Large intestine (tissue), 3 donors: ENCODE results near the gene YTHDF1. TPM values are rescaled to one million over a fixed set of nuclear protein-coding genes. Genes with fewer than 3 reads are reported as not detected.

Source experiments
- DNase-seq, 2 donors: peaks; one replicate each; pipeline versions ENCODE4 v3.0.0 to v3.0.0-alpha.2; 2013
- H3K27ac ChIP-seq: one replicate; pipeline ENCODE4 v1.5.1; 2013; ENCODE audit warnings: low read length
- H3K27me3 ChIP-seq: 2 replicates; pipeline ENCODE4 v1.6.1; 2013; ENCODE audit warnings: low read length; ENCODE audit not compliant: control insufficient read depth, insufficient read depth
- H3K36me3 ChIP-seq: 2 replicates; pipeline ENCODE4 v1.6.1; 2013; ENCODE audit warnings: low read length; ENCODE audit not compliant: control insufficient read depth, insufficient read depth
- H3K4me1 ChIP-seq: one replicate; pipeline ENCODE4 v1.6.1; 2013; ENCODE audit warnings: low read length; ENCODE audit not compliant: control insufficient read depth, insufficient read depth
- H3K4me3 ChIP-seq: one replicate; pipeline ENCODE4 v1.5.1; 2013; ENCODE audit warnings: low read length
- H3K9me3 ChIP-seq: one replicate; pipeline ENCODE4 v1.6.1; 2013; ENCODE audit warnings: mild to moderate bottlenecking, low read depth, low read length, moderate library complexity; ENCODE audit not compliant: control insufficient read depth
- WGBS: methylation state at CpG from one replicate; pipeline ENCODE4 v1.1.5; 2013; ENCODE audit warnings: low lambda C conversion rate; ENCODE audit not compliant: insufficient coverage; 5-methylcytosine and 5-hydroxymethylcytosine counted together
- polyA plus RNA-seq: library from polyadenylated mRNA; unstranded; fragments of 120-200 nt; gene quantifications from one replicate; pipeline ENCODE4 v1.2.1, GENCODE V29; 2013

YTHDF1 gene
- polyA plus RNA-seq, 1 donor = 35.4 TPM

- no CpG with 5 or more reads among the region's 12 CpGs for WGBS
- Histone ChIP-seq H3K27me3 (peaks cover 25% of the 10 kb centered on the region), H3K4me1 (no peaks in the 10 kb centered on the region), H3K36me3 (no peaks in the 10 kb centered on the region), H3K9me3 (no peaks in the 10 kb centered on the region), H3K27ac (no peak overlapping the region), H3K4me3 (no peak overlapping the region)
- DNase-seq = no peak
These were observed 59.7 kb downstream of the YTHDF1 start for GRCh38 chr20:63156221-63156671.

- peaks cover 25% of the 10 kb centered on the region for H3K27me3 ChIP-seq
- WGBS = no CpG with 5 or more reads among the region's 15 CpGs
- no peak overlapping the region for H3K27ac ChIP-seq
- H3K36me3 ChIP-seq = no peaks in the 10 kb centered on the region
- no peaks in the 10 kb centered on the region for H3K4me1 ChIP-seq
- no peak overlapping the region for H3K4me3 ChIP-seq
- no peaks in the 10 kb centered on the region for H3K9me3 ChIP-seq
- no peak for DNase-seq
These were observed 60.4 kb downstream of the YTHDF1 start for GRCh38 chr20:63155266-63156165.

GRCh38 chr20:63154395-63154794 is 61.5 kb downstream of the YTHDF1 start:
- Histone ChIP-seq H3K27me3 (peaks cover 25% of the 10 kb centered on the region), H3K27ac (no peak overlapping the region), H3K9me3 (no peaks in the 10 kb centered on the region), H3K4me3 (no peak overlapping the region), H3K4me1 (no peaks in the 10 kb centered on the region), H3K36me3 (no peaks in the 10 kb centered on the region)
- no peak for DNase-seq
- no CpG with 5 or more reads among the region's 3 CpGs for WGBS

GRCh38 chr20:63153254-63154221 is 62.4 kb downstream of the YTHDF1 start:
- no peak overlapping the region for H3K27ac ChIP-seq
- no peaks in the 10 kb centered on the region for H3K36me3 ChIP-seq
- peaks cover 2% of the 10 kb centered on the region for H3K9me3 ChIP-seq
- no peak overlapping the region for H3K4me3 ChIP-seq
- H3K4me1 ChIP-seq = no peaks in the 10 kb centered on the region
- H3K27me3 ChIP-seq = peaks cover 23% of the 10 kb centered on the region
- no CpG with 5 or more reads among the region's 16 CpGs for WGBS
- no peak for DNase-seq

GRCh38 chr20:63152322-63153253 is 63.3 kb downstream of the YTHDF1 start:
- no peaks in the 10 kb centered on the region for H3K36me3 ChIP-seq
- H3K4me3 ChIP-seq = no peak overlapping the region
- no peak for DNase-seq
- H3K27ac ChIP-seq = no peak overlapping the region
- peaks cover 3% of the 10 kb centered on the region for H3K9me3 ChIP-seq
- no CpG with 5 or more reads among the region's 28 CpGs for WGBS
- H3K4me1 ChIP-seq = no peaks in the 10 kb centered on the region
- peaks cover 23% of the 10 kb centered on the region for H3K27me3 ChIP-seq

GRCh38 chr20:63151554-63152321 is 64.2 kb downstream of the YTHDF1 start:
- Histone ChIP-seq H3K4me1 (no peaks in the 10 kb centered on the region), H3K9me3 (peaks cover 3% of the 10 kb centered on the region), H3K36me3 (no peaks in the 10 kb centered on the region), H3K4me3 (no peak overlapping the region), H3K27ac (no peak overlapping the region), H3K27me3 (peaks cover 23% of the 10 kb centered on the region)
- WGBS = 67% methylated on average over 3 of the region's 40 CpGs
- DNase-seq = no peak

GRCh38 chr20:63150911-63151531 is 64.9 kb downstream of the YTHDF1 start:
- no peak for DNase-seq
- WGBS = no CpG with 5 or more reads among the region's 23 CpGs
- H3K4me1 ChIP-seq = no peaks in the 10 kb centered on the region

GRCh38 chr20:63150391-63150898 is 65.5 kb downstream of the YTHDF1 start:
- no peak for DNase-seq
- no CpG with 5 or more reads among the region's 19 CpGs for WGBS
- H3K27me3 ChIP-seq = peaks cover 19% of the 10 kb centered on the region
- H3K36me3 ChIP-seq = no peaks in the 10 kb centered on the region
- H3K9me3 ChIP-seq = peaks cover 3% of the 10 kb centered on the region
- H3K27ac ChIP-seq = no peak overlapping the region
- no peak overlapping the region for H3K4me3 ChIP-seq
- no peaks in the 10 kb centered on the region for H3K4me1 ChIP-seq

More at GRCh38 chr20:63150911-63151531, 64.9 kb downstream of the YTHDF1 start:
- peaks cover 22% of the 10 kb centered on the region for H3K27me3 ChIP-seq
- no peak overlapping the region for H3K27ac ChIP-seq
- peaks cover 3% of the 10 kb centered on the region for H3K9me3 ChIP-seq
- H3K4me3 ChIP-seq = no peak overlapping the region
- no peaks in the 10 kb centered on the region for H3K36me3 ChIP-seq
